SK-N-SH (cell line): ENCODE measurements around the gene TPTE.

Experiments
- MEF2A ChIP-seq: IDR thresholded peaks from 2 replicates; pipeline ENCODE4 v1.4.0; 2012; ENCODE audit warnings: low read depth, borderline replicate concordance
- TEAD4 ChIP-seq: IDR thresholded peaks from 2 replicates; pipeline ENCODE4 v1.4.0; 2012; ENCODE audit warnings: mild to moderate bottlenecking, borderline replicate concordance; ENCODE audit not compliant: insufficient read depth
- TF ChIP-seq, protein P1 (sequence below): fragments of 200-600 bp; sonication (generic); IDR thresholded peaks from 2 replicates; pipeline ENCODE4 v1.6.1; 2017; ENCODE audit warnings: antibody characterized with exemption, mild to moderate bottlenecking, moderate library complexity
- TF ChIP-seq, protein P2 (sequence below): IDR thresholded peaks from 2 replicates; pipeline ENCODE4 v1.6.1; 2012; ENCODE audit warnings: mild to moderate bottlenecking, low read depth, low read length, moderate library complexity

DNA sequence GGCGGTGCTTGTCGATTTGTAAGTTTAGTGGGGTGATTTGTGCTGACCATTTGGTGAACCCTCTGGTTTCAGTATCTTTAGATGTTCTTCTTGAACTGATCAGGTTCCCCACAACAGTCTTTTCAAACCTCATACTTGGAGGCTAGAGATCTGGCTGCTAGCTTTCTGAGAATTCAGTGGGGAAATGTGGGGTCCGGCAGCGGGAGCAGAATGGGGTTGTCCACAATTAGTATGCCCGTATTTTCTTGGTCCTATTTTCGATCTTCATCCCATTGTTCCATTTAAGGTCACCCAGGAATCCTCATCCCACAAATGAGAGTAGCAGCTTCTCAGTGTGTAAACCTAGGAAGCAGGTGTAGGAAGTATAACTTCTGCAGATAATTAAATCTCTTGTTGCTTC is 10.3 kb upstream of the TPTE start:
- no peak for TF ChIP-seq MEF2A
- TF ChIP-seq, protein P1, sequence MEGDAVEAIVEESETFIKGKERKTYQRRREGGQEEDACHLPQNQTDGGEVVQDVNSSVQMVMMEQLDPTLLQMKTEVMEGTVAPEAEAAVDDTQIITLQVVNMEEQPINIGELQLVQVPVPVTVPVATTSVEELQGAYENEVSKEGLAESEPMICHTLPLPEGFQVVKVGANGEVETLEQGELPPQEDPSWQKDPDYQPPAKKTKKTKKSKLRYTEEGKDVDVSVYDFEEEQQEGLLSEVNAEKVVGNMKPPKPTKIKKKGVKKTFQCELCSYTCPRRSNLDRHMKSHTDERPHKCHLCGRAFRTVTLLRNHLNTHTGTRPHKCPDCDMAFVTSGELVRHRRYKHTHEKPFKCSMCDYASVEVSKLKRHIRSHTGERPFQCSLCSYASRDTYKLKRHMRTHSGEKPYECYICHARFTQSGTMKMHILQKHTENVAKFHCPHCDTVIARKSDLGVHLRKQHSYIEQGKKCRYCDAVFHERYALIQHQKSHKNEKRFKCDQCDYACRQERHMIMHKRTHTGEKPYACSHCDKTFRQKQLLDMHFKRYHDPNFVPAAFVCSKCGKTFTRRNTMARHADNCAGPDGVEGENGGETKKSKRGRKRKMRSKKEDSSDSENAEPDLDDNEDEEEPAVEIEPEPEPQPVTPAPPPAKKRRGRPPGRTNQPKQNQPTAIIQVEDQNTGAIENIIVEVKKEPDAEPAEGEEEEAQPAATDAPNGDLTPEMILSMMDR, result no peak
- TF ChIP-seq, protein P2, sequence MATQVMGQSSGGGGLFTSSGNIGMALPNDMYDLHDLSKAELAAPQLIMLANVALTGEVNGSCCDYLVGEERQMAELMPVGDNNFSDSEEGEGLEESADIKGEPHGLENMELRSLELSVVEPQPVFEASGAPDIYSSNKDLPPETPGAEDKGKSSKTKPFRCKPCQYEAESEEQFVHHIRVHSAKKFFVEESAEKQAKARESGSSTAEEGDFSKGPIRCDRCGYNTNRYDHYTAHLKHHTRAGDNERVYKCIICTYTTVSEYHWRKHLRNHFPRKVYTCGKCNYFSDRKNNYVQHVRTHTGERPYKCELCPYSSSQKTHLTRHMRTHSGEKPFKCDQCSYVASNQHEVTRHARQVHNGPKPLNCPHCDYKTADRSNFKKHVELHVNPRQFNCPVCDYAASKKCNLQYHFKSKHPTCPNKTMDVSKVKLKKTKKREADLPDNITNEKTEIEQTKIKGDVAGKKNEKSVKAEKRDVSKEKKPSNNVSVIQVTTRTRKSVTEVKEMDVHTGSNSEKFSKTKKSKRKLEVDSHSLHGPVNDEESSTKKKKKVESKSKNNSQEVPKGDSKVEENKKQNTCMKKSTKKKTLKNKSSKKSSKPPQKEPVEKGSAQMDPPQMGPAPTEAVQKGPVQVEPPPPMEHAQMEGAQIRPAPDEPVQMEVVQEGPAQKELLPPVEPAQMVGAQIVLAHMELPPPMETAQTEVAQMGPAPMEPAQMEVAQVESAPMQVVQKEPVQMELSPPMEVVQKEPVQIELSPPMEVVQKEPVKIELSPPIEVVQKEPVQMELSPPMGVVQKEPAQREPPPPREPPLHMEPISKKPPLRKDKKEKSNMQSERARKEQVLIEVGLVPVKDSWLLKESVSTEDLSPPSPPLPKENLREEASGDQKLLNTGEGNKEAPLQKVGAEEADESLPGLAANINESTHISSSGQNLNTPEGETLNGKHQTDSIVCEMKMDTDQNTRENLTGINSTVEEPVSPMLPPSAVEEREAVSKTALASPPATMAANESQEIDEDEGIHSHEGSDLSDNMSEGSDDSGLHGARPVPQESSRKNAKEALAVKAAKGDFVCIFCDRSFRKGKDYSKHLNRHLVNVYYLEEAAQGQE, result no peak
- no peak for TF ChIP-seq TEAD4
